Measurements from ENCODE around the gene LRRTM4. TPM values are rescaled to one million over a fixed set of nuclear protein-coding genes. Genes with fewer than 3 reads are reported as not detected.
"Not testable (repeated sequence)": the region's sequence is repeated elsewhere in the genome, so short reads cannot be mapped to it uniquely, and the experiment has no call there.

LRRTM4 gene
- total RNA-seq, 1 donor from 2014 or later = 10.6 TPM

DNA sequence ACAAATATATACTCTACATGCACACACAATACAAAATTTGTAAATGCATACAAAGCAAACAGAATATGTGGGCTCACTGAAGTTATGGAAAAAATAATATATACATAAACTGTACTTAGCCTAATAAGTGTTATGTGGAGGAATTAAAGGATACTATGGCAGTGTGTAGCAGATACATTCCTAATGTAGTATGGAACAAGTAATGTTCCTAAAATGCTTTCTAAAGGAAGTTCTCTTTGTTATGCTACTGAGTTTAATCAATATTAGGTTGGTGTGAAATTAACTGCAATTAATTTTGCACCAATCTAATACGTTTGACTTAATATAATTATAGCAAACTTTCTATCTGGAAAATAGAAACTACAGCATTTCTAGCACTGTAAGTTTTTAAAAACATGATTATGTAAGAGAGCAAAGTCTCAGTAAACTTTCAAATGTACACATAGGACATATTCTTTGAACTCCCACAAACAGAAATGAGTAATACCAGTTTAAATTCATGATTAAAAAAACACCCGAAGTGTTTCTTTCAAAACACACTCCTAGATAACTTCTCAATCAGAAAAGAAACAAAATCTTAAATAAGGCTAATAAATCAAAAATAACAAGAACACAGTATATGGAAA, 331.3 kb downstream of the LRRTM4 start:
- Mint-ChIP-seq H3K36me3 (ENCODE audit: low read depth) (no peaks in the 10 kb centered on the region), H3K27me3 (ENCODE audit: low read depth) (no peaks in the 10 kb centered on the region), H3K4me1 (no peaks in the 10 kb centered on the region), H3K4me3 (no peak overlapping the region), H3K9me3 (no peaks in the 10 kb centered on the region), H3K27ac (ENCODE audit: unreplicated experiment) (no peak overlapping the region)
- TF ChIP-seq, protein P1, sequence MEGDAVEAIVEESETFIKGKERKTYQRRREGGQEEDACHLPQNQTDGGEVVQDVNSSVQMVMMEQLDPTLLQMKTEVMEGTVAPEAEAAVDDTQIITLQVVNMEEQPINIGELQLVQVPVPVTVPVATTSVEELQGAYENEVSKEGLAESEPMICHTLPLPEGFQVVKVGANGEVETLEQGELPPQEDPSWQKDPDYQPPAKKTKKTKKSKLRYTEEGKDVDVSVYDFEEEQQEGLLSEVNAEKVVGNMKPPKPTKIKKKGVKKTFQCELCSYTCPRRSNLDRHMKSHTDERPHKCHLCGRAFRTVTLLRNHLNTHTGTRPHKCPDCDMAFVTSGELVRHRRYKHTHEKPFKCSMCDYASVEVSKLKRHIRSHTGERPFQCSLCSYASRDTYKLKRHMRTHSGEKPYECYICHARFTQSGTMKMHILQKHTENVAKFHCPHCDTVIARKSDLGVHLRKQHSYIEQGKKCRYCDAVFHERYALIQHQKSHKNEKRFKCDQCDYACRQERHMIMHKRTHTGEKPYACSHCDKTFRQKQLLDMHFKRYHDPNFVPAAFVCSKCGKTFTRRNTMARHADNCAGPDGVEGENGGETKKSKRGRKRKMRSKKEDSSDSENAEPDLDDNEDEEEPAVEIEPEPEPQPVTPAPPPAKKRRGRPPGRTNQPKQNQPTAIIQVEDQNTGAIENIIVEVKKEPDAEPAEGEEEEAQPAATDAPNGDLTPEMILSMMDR (conservative IDR thresholded peaks at IDR 0.05) = no peak
- no peak for DNase-seq (ENCODE audit: low read depth, low spot score)

DNA sequence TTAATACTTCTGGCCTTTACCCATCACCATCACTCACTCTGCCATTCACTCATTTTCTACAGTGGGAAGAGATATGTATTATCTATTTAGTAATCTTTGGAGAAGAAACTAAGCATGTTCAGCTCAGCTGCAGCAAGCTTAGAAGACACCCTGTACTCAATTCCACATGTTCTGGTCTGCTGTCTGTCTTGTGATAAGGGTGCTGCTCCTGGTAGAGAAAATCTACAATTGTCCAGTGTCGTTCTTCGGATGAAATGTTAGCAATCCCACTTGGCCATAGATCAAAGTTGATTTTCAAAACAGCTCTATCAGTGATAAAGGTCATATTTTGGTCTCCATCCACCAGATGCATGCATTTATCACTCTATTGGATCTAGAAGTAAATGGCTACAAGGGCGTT, 337.1 kb downstream of the LRRTM4 start:
- Mint-ChIP-seq H3K4me1 (no peaks in the 10 kb centered on the region), H3K4me3 (no peak overlapping the region), H3K36me3 (ENCODE audit: low read depth) (no peaks in the 10 kb centered on the region), H3K27me3 (ENCODE audit: low read depth) (no peaks in the 10 kb centered on the region), H3K27ac (ENCODE audit: unreplicated experiment) (no peak overlapping the region), H3K9me3 (peaks cover 6% of the 10 kb centered on the region)
- TF ChIP-seq, protein P1 (conservative IDR thresholded peaks at IDR 0.05) = no peak
- DNase-seq (ENCODE audit: low read depth, low spot score) = no peak

DNA sequence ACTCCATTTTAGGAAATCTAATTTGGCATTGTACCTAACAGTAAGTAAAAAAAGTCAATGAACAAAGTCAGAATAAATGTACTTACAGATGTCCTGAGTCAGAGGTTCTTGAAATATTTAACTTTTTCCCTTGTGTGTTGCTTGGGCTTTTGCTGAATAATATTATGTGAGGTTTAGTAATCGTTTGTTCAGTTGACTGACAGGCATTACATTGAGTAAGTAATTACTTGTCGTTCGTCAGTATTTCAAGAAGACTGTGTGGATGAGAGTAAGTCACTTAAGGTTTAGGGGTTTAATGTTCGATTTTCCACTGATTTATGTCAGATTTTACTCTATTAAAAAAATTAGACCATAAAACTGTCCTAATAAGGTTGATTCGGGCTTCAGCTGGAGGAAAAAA, 342.9 kb downstream of the LRRTM4 start:
- no peaks in the 10 kb centered on the region for H3K36me3 Mint-ChIP-seq (ENCODE audit: low read depth)
- H3K4me1 Mint-ChIP-seq = no peaks in the 10 kb centered on the region
- H3K4me3 Mint-ChIP-seq = no peak overlapping the region
- H3K27ac Mint-ChIP-seq (ENCODE audit: unreplicated experiment) = no peak overlapping the region
- H3K9me3 Mint-ChIP-seq = peaks cover 6% of the 10 kb centered on the region
- no peaks in the 10 kb centered on the region for H3K27me3 Mint-ChIP-seq (ENCODE audit: low read depth)
- DNase-seq (ENCODE audit: low read depth, low spot score) = no peak
- TF ChIP-seq, protein P1 (conservative IDR thresholded peaks at IDR 0.05) = no peak

DNA sequence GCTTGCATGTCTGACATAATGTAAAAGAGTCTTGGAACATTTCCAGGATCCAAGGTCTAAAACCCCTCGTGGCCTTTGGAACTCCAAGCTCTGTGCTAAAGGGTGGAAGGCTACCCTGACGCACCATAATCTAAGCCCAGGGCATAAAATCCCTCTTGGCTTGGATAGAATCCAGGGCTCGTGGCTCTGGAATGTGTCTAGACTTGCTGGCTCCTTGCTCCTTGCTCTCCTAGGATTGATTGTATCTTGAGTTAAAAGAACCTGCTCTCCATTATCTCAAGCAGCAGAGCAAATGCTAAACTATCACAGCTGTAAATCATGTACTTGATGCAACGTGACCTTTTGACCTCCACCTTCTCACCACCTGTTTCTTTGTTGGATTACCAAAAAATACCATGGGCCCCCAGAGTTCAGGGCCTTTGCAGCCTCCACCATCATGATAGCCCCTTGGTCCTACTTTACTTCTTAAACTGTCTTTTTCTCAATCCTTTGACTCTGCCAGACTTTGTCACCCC, 346.9 kb downstream of the LRRTM4 start:
- H3K4me1 Mint-ChIP-seq; H3K4me3 Mint-ChIP-seq; H3K9me3 Mint-ChIP-seq; DNase-seq (ENCODE audit: low read depth, low spot score); H3K27me3 Mint-ChIP-seq (ENCODE audit: low read depth); H3K36me3 Mint-ChIP-seq (ENCODE audit: low read depth); H3K27ac Mint-ChIP-seq (ENCODE audit: unreplicated experiment): not testable (repeated sequence)

DNA sequence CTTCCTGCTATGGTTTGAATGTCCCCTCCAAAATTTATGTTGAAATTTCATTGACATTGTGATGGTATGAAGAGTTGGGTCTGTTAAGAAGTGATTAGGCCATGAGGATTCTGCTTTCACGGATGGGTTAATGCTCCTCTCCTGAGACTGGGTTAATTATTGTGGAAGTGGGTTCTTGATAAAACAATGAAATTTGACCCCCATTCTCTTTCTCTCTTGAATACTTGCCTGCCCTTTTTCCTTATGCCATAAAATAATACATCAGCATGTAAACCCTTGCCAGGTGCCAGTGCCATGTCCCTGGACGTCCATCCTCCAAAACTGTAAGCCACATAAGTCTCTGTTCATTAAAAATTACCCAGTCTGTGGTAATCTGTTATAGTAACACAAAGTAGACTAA, 352.8 kb downstream of the LRRTM4 start:
- no peaks in the 10 kb centered on the region for H3K4me1 Mint-ChIP-seq
- TF ChIP-seq, protein P1 (conservative IDR thresholded peaks at IDR 0.05) = no peak
- H3K4me3 Mint-ChIP-seq = no peak overlapping the region
- no peaks in the 10 kb centered on the region for H3K27me3 Mint-ChIP-seq (ENCODE audit: low read depth)
- H3K27ac Mint-ChIP-seq (ENCODE audit: unreplicated experiment) = no peak overlapping the region
- peaks cover 8% of the 10 kb centered on the region for H3K36me3 Mint-ChIP-seq (ENCODE audit: low read depth)
- peaks cover 12% of the 10 kb centered on the region for H3K9me3 Mint-ChIP-seq
- DNase-seq (ENCODE audit: low read depth, low spot score) = no peak

DNA sequence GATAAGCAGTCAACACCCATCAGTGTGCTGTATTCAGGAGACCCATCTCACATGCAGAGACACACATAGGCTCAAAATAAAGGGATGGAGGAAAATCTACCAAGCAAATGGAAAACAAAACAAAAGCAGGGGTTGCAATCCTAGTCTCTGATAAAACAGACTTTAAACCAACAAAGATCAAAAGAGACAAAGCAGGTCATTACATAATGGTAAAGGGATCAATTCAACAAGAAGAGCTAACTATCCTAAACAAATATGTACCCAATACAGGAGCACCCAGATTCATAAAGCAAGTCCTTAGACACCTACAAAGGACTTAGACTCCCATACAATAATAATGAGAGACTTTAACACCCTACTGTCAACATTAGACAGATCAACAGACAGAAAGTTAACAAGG, 358.2 kb downstream of the LRRTM4 start:
- not testable (repeated sequence) for H3K27ac Mint-ChIP-seq (ENCODE audit: unreplicated experiment); H3K4me3 Mint-ChIP-seq; H3K27me3 Mint-ChIP-seq (ENCODE audit: low read depth); H3K36me3 Mint-ChIP-seq (ENCODE audit: low read depth); DNase-seq (ENCODE audit: low read depth, low spot score); H3K4me1 Mint-ChIP-seq; H3K9me3 Mint-ChIP-seq

Data from neural crest cell (in vitro differentiated cells).